Measurements from ENCODE around the gene EYS. TPM values are rescaled to one million over a fixed set of nuclear protein-coding genes. Genes with fewer than 3 reads are reported as not detected.

EYS gene
- total RNA-seq, 2 donors from 2014 or later = 0.18 to 3.5 TPM

- Histone ChIP-seq H3K9me3 (no peaks in the 10 kb centered on the region), H3K4me1 (replicated peaks) (no peaks in the 10 kb centered on the region), H3K36me3 (no peaks in the 10 kb centered on the region), H3K4me3 (no peak overlapping the region), H3K27me3 (replicated peaks; ENCODE audit: insufficient read depth) (no peaks in the 10 kb centered on the region), H3K27ac (no peak overlapping the region)
- intact Hi-C loops (cut with DNase I) = no loop called here
- no peak for DNase-seq (ENCODE audit: low spot score)
- TF ChIP-seq POLR2A (IDR thresholded peaks at IDR 0.05) (no peak), POLR2AphosphoS5 (IDR thresholded peaks at IDR 0.05) (no peak)
- TF ChIP-seq, protein P1, sequence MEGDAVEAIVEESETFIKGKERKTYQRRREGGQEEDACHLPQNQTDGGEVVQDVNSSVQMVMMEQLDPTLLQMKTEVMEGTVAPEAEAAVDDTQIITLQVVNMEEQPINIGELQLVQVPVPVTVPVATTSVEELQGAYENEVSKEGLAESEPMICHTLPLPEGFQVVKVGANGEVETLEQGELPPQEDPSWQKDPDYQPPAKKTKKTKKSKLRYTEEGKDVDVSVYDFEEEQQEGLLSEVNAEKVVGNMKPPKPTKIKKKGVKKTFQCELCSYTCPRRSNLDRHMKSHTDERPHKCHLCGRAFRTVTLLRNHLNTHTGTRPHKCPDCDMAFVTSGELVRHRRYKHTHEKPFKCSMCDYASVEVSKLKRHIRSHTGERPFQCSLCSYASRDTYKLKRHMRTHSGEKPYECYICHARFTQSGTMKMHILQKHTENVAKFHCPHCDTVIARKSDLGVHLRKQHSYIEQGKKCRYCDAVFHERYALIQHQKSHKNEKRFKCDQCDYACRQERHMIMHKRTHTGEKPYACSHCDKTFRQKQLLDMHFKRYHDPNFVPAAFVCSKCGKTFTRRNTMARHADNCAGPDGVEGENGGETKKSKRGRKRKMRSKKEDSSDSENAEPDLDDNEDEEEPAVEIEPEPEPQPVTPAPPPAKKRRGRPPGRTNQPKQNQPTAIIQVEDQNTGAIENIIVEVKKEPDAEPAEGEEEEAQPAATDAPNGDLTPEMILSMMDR (IDR thresholded peaks at IDR 0.05) = no peak
Measured at GRCh38 chr6:65711531-65711930, 4.5 kb upstream of the EYS start.

- no peak for TF ChIP-seq POLR2AphosphoS5 (IDR thresholded peaks at IDR 0.05)
- TF ChIP-seq, protein P1 (IDR thresholded peaks at IDR 0.05) = no peak
- no peak for TF ChIP-seq POLR2A (IDR thresholded peaks at IDR 0.05)
- H3K4me1 ChIP-seq (replicated peaks) = no peaks in the 10 kb centered on the region
- H3K9me3 ChIP-seq = no peaks in the 10 kb centered on the region
- 87% methylated on average over 5 of the region's 5 CpGs for WGBS
- H3K27me3 ChIP-seq (replicated peaks; ENCODE audit: insufficient read depth) = no peaks in the 10 kb centered on the region
- intact Hi-C loops (cut with DNase I) = no loop called here
- no peak for DNase-seq (ENCODE audit: low spot score)
- no peaks in the 10 kb centered on the region for H3K36me3 ChIP-seq
- no peak overlapping the region for H3K27ac ChIP-seq
- H3K4me3 ChIP-seq = no peak overlapping the region
Measured at GRCh38 chr6:65709099-65709830, 2.2 kb upstream of the EYS start.

GRCh38 chr6:65708162-65708561, 1.1 kb upstream of the EYS start:
- no peak for DNase-seq (ENCODE audit: low spot score)
- intact Hi-C loops (cut with DNase I) = no loop called here
- H3K27me3 ChIP-seq (replicated peaks; ENCODE audit: insufficient read depth) = no peaks in the 10 kb centered on the region
- H3K4me3 ChIP-seq = no peak overlapping the region
- no peaks in the 10 kb centered on the region for H3K9me3 ChIP-seq
- no peak overlapping the region for H3K27ac ChIP-seq
- TF ChIP-seq POLR2AphosphoS5 (IDR thresholded peaks at IDR 0.05) (no peak), POLR2A (IDR thresholded peaks at IDR 0.05) (no peak)
- TF ChIP-seq, protein P1 (IDR thresholded peaks at IDR 0.05) = no peak
- no peaks in the 10 kb centered on the region for H3K36me3 ChIP-seq
- 88% methylated on average over 1 of the region's 1 CpG for WGBS
- H3K4me1 ChIP-seq (replicated peaks) = no peaks in the 10 kb centered on the region

- Histone ChIP-seq H3K27me3 (replicated peaks; ENCODE audit: insufficient read depth) (no peaks in the 10 kb centered on the region), H3K36me3 (no peaks in the 10 kb centered on the region), H3K4me1 (replicated peaks) (no peaks in the 10 kb centered on the region), H3K9me3 (no peaks in the 10 kb centered on the region), H3K4me3 (no peak overlapping the region), H3K27ac (no peak overlapping the region)
- 42% methylated on average over 3 of the region's 3 CpGs for WGBS
- intact Hi-C loops (cut with DNase I) = no loop called here
- TF ChIP-seq POLR2AphosphoS5 (IDR thresholded peaks at IDR 0.05) (no peak), POLR2A (IDR thresholded peaks at IDR 0.05) (no peak)
- TF ChIP-seq, protein P1 (IDR thresholded peaks at IDR 0.05) = no peak
- DNase-seq (ENCODE audit: low spot score) = no peak
Measured at GRCh38 chr6:65706436-65706835, 590 bp downstream of the EYS start.

DNA sequence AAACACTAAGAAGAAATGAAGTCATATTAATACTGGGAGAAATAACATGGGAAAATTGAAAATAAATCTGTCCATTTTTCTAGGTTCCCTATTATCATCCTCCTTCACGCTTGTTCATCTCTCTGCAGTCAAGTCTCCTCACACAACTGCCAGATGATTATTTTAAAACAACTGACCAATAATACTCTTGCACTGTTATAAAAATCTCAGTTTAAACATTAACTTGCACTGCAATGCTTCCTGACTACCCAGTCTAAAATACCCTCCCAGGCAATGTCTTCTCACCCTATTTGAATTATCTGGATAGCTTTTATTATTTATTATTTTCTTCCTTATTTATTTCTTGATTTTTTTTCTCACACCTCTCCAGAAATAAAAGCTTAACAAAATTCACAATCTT, 5.7 kb downstream of the EYS start:
- intact Hi-C loops (cut with DNase I) = no loop called here
- Histone ChIP-seq H3K4me3 (no peak overlapping the region), H3K36me3 (no peaks in the 10 kb centered on the region), H3K9me3 (no peaks in the 10 kb centered on the region), H3K27ac (no peak overlapping the region), H3K27me3 (replicated peaks; ENCODE audit: insufficient read depth) (no peaks in the 10 kb centered on the region), H3K4me1 (replicated peaks) (no peaks in the 10 kb centered on the region)
- TF ChIP-seq POLR2A (IDR thresholded peaks at IDR 0.05) (no peak), POLR2AphosphoS5 (IDR thresholded peaks at IDR 0.05) (no peak)
- TF ChIP-seq, protein P1 (IDR thresholded peaks at IDR 0.05) = no peak
- DNase-seq (ENCODE audit: low spot score) = no peak
- WGBS = 88% methylated on average over 1 of the region's 1 CpG
